H9 (cell line): Measurements from ENCODE around the gene WWC1. TPM values are rescaled to one million over a fixed set of nuclear protein-coding genes. Genes with fewer than 3 reads are reported as not detected.

Source experiments
- DNase-seq: peaks from one replicate; pipeline ENCODE4 v3.0.0-alpha.2; 2017
- H2AFZ ChIP-seq: one replicate; pipeline ENCODE4 v1.6.1; 2013; ENCODE audit warnings: mild to moderate bottlenecking, low read length, control low read depth, moderate library complexity
- H2AK5ac ChIP-seq: 2 replicates; pipeline ENCODE4 v1.6.1; 2013; ENCODE audit warnings: low read length, control low read depth, mixed read lengths; ENCODE audit not compliant: insufficient read length
- H2BK120ac ChIP-seq: one replicate; pipeline ENCODE4 v1.6.1; 2013; ENCODE audit warnings: low read depth, mild to moderate bottlenecking, low read length, control low read depth, inconsistent platforms; ENCODE audit not compliant: poor library complexity, severe bottlenecking
- H2BK12ac ChIP-seq: 2 replicates; pipeline ENCODE4 v1.6.1; 2013; ENCODE audit warnings: low read length, control low read depth, mixed read lengths, low read depth; ENCODE audit not compliant: insufficient read length
- H2BK15ac ChIP-seq: 2 replicates; pipeline ENCODE4 v1.6.1; 2013; ENCODE audit warnings: low read depth, low read length, control low read depth
- H2BK20ac ChIP-seq: one replicate; pipeline ENCODE4 v1.6.1; 2013; ENCODE audit warnings: low read depth, mild to moderate bottlenecking, low read length, control low read depth, inconsistent platforms; ENCODE audit not compliant: poor library complexity, severe bottlenecking
- H2BK5ac ChIP-seq: 2 replicates; pipeline ENCODE4 v1.6.1; 2013; ENCODE audit warnings: low read length, control low read depth, mixed read lengths; ENCODE audit not compliant: insufficient read length
- H3K14ac ChIP-seq: 2 replicates; pipeline ENCODE4 v1.6.1; 2013; ENCODE audit warnings: low read length, control low read depth; ENCODE audit not compliant: insufficient read depth
- H3K18ac ChIP-seq: 2 replicates; pipeline ENCODE4 v1.6.1; 2013; ENCODE audit warnings: low read depth, mild to moderate bottlenecking, mixed read lengths, low read length, control low read depth; ENCODE audit not compliant: insufficient read length
- H3K23ac ChIP-seq: 2 replicates; pipeline ENCODE4 v1.6.1; 2013; ENCODE audit warnings: low read length, control low read depth, mixed read lengths, low read depth; ENCODE audit not compliant: insufficient read length
- H3K23me2 ChIP-seq: 2 replicates; pipeline ENCODE4 v1.6.1; 2013; ENCODE audit warnings: low read depth, mild to moderate bottlenecking, mixed read lengths, low read length, control low read depth; ENCODE audit not compliant: insufficient read length, poor library complexity, severe bottlenecking
- H3K27ac ChIP-seq: 2 replicates; pipeline ENCODE4 v1.5.1; 2013; ENCODE audit warnings: low read length, control low read depth, mixed read lengths, low read depth; ENCODE audit not compliant: insufficient read length
- H3K27me3 ChIP-seq: 2 replicates; pipeline ENCODE4 v1.6.1; 2013; ENCODE audit warnings: low read length, control low read depth, inconsistent platforms; ENCODE audit not compliant: insufficient read depth
- H3K4ac ChIP-seq: 2 replicates; pipeline ENCODE4 v1.6.1; 2013; ENCODE audit warnings: low read depth, mild to moderate bottlenecking, control low read depth, inconsistent platforms, low read length, moderate library complexity
- H3K4me1 ChIP-seq: 2 replicates; pipeline ENCODE4 v1.6.1; 2013; ENCODE audit warnings: low read length, control low read depth, inconsistent platforms; ENCODE audit not compliant: insufficient read depth
- H3K4me2 ChIP-seq: 2 replicates; pipeline ENCODE4 v1.6.1; 2013; ENCODE audit warnings: low read length, control low read depth, mixed read lengths; ENCODE audit not compliant: insufficient read length, insufficient read depth
- H3K56ac ChIP-seq: 2 replicates; pipeline ENCODE4 v1.6.1; 2013; ENCODE audit warnings: low read depth, mild to moderate bottlenecking, mixed read lengths, low read length, control low read depth; ENCODE audit not compliant: insufficient read length
- H3K79me1 ChIP-seq: 2 replicates; pipeline ENCODE4 v1.6.1; 2013; ENCODE audit warnings: low read depth, mild to moderate bottlenecking, moderate library complexity, low read length, control low read depth, inconsistent platforms; ENCODE audit not compliant: insufficient read depth, poor library complexity, severe bottlenecking
- H3K79me2 ChIP-seq: 2 replicates; pipeline ENCODE4 v1.6.1; 2013; ENCODE audit warnings: low read length, control low read depth, inconsistent platforms; ENCODE audit not compliant: insufficient read depth
- H3K9ac ChIP-seq: 2 replicates; pipeline ENCODE4 v1.6.1; 2013; ENCODE audit warnings: low read length, control low read depth, mixed read lengths; ENCODE audit not compliant: insufficient read length; ENCODE audit errors: extremely low read depth
- H3K9me3 ChIP-seq: one replicate; pipeline ENCODE4 v1.6.1; 2013; ENCODE audit warnings: low read depth, low read length, inconsistent platforms; ENCODE audit not compliant: control insufficient read depth
- H3T11ph ChIP-seq: one replicate; pipeline ENCODE4 v1.6.1; 2013; ENCODE audit warnings: mild to moderate bottlenecking, low read length, control low read depth, inconsistent platforms
- H4K20me1 ChIP-seq: one replicate; pipeline ENCODE4 v1.6.1; 2013; ENCODE audit not compliant: control insufficient read depth, insufficient read length, insufficient read depth
- H4K5ac ChIP-seq: 2 replicates; pipeline ENCODE4 v1.6.1; 2013; ENCODE audit warnings: low read depth, mild to moderate bottlenecking, mixed read lengths, low read length, control low read depth; ENCODE audit not compliant: insufficient read length
- H4K8ac ChIP-seq: replicated peaks from 2 replicates; pipeline ENCODE4 v1.6.1; 2013; ENCODE audit warnings: low read length, control low read depth, mixed read lengths, low read depth; ENCODE audit not compliant: insufficient read length
- H4K91ac ChIP-seq: 2 replicates; pipeline ENCODE4 v1.6.1; 2013; ENCODE audit warnings: low read depth, mild to moderate bottlenecking, moderate library complexity, mixed read lengths, low read length, control low read depth; ENCODE audit not compliant: insufficient read length
- H3K27ac Mint-ChIP-seq, 3 experiments: 2 replicates in 2 of 3; 3 replicates in 1 of 3; pipeline ENCODE4 v1.8.0; 2020 to 2021; ENCODE audit warnings: mixed read lengths in 3 of 3, mild to moderate bottlenecking in 1 of 3, moderate library complexity in 1 of 3
- H3K27me3 Mint-ChIP-seq: 2 replicates; pipeline ENCODE4 v1.8.0; 2021; ENCODE audit warnings: low read depth, mild to moderate bottlenecking, moderate library complexity, mixed read lengths
- H3K36me3 Mint-ChIP-seq, 3 experiments: 2 replicates in 2 of 3; 3 replicates in 1 of 3; pipeline ENCODE4 v1.8.0; 2020 to 2021; ENCODE audit warnings: low read depth in 3 of 3, mixed read lengths in 3 of 3; ENCODE audit not compliant: insufficient read depth in 1 of 3
- H3K4me1 Mint-ChIP-seq, 2 experiments: 2 replicates each; pipeline ENCODE4 v1.8.0; 2020; ENCODE audit warnings: mixed read lengths in 2 of 2
- H3K4me3 Mint-ChIP-seq, 2 experiments: 2 replicates in 1 of 2; 3 replicates in 1 of 2; pipeline ENCODE4 v1.8.0; 2020 to 2021; ENCODE audit warnings: mild to moderate bottlenecking in 2 of 2, mixed read lengths in 2 of 2, moderate library complexity in 1 of 2
- H3K9me3 Mint-ChIP-seq, 2 experiments: 2 replicates in 1 of 2; 3 replicates in 1 of 2; pipeline ENCODE4 v1.8.0; 2020; ENCODE audit warnings: mild to moderate bottlenecking in 2 of 2, mixed read lengths in 2 of 2, moderate library complexity in 1 of 2
- CTCF ChIP-seq: fragments of 200-600 bp; sonication (generic); conservative IDR thresholded peaks from 3 replicates; pipeline ENCODE4 v1.8.0; 2021; ENCODE audit warnings: antibody characterized with exemption, mild to moderate bottlenecking
- WGBS: extraction: QIAGEN DNeasy Blood & Tissue Kit; methylation state at CpG from one replicate; pipeline ENCODE4 v1.1.7; 2013; ENCODE audit warnings: missing lambda C conversion rate, low lambda C conversion rate, mixed read lengths; ENCODE audit not compliant: insufficient read length; ENCODE audit errors: extremely low coverage; 5-methylcytosine and 5-hydroxymethylcytosine counted together
- total RNA-seq: library from RNA; stranded (reverse); gene quantifications from 2 replicates; pipeline ENCODE4 v1.2.1, GENCODE V29; 2021

Gene WWC1
- total RNA-seq, 1 experiment from 2014 or later = 28.2 TPM

DNA sequence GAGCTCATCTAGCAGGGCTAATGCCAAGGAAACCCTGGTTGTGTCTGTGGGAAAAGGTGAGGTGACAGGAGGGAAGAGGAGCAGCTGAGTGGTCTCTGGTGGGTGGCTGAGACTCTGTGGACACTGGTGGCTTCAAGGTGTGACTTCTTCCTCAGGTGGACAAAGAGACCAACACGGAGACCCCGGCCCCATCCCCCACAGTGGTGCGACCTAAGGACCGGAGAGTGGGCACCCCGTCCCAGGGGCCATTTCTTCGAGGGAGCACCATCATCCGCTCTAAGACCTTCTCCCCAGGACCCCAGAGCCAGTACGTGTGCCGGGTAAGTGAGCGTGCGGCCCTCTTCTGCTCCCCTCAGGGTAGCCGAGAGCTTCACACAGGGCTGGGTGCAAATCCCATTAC lies 163.8 kb downstream of the WWC1 start:
- H3K4ac ChIP-seq = no peak overlapping the region
- no peak overlapping the region for H4K91ac ChIP-seq
- no peak overlapping the region for H2AFZ ChIP-seq
- no peak overlapping the region for H2BK12ac ChIP-seq
- no peak overlapping the region for H3T11ph ChIP-seq
- no peak overlapping the region for H2BK15ac ChIP-seq
- H2BK5ac ChIP-seq = no peak overlapping the region
- no peak overlapping the region for H3K4me3 Mint-ChIP-seq
- H3K4me1 ChIP-seq = no peaks in the 10 kb centered on the region
- no peak overlapping the region for H3K27ac Mint-ChIP-seq
- no peaks in the 10 kb centered on the region for H4K20me1 ChIP-seq
- H3K79me1 ChIP-seq = no peaks in the 10 kb centered on the region
- H3K27me3 Mint-ChIP-seq = no peaks in the 10 kb centered on the region; the same call in 1 of the 2 replicates
- no peaks in the 10 kb centered on the region for H3K27me3 ChIP-seq
- H4K5ac ChIP-seq = no peak overlapping the region
- H3K23me2 ChIP-seq = no peaks in the 10 kb centered on the region
- no peaks in the 10 kb centered on the region for H3K9me3 Mint-ChIP-seq
- H3K4me1 Mint-ChIP-seq = no peaks in the 10 kb centered on the region; a peak in 1 of 4 replicates
- H2BK20ac ChIP-seq = no peak overlapping the region
- H3K14ac ChIP-seq = no peak overlapping the region
- H3K4me2 ChIP-seq = no peak overlapping the region
- peaks cover 32 to 71% (median 57%) of the 10 kb centered on the region in 3 experiments for H3K36me3 Mint-ChIP-seq
- no peak overlapping the region for H3K27ac ChIP-seq
- no peak overlapping the region for H3K23ac ChIP-seq
- no peaks in the 10 kb centered on the region for H3K9me3 ChIP-seq
- no peak overlapping the region for H2BK120ac ChIP-seq
- no peaks in the 10 kb centered on the region for H3K79me2 ChIP-seq
- WGBS = no CpG with 5 or more reads among the region's 12 CpGs
- no peak overlapping the region for H3K9ac ChIP-seq
- no peak for DNase-seq
- no peak overlapping the region for H2AK5ac ChIP-seq
- no peak for TF ChIP-seq CTCF
- no peak overlapping the region for H4K8ac ChIP-seq
- no peak overlapping the region for H3K18ac ChIP-seq
- H3K56ac ChIP-seq = no peak overlapping the region
